Right hindlimb (tissue), 1 donor: ENCODE results near the gene TRMT10A.
A peak's percentile ranks its signal among the peaks of the same experiment; 100 is the strongest.

Experiments
- DNase-seq: peaks from one replicate; pipeline ENCODE4 v3.0.0-alpha.2; 2018

The TRMT10A gene

GRCh38 chr4:99563310-99564186, at the start of gene TRMT10A:
Gene TRMT10A (minus strand): TSS chr4:99564039. CDS start chr4:99559338, 4,701 bp downstream.
- DNase-seq: peak; percentile 99

- DNase-seq: no peak
These were observed 48.9 kb upstream of the TRMT10A start for GRCh38 chr4:99612704-99613103.

GRCh38 chr4:99612281-99612680, 48.4 kb upstream of the TRMT10A start:
- DNase-seq: no peak

GRCh38 chr4:99610605-99611175, 46.9 kb upstream of the TRMT10A start:
- DNase-seq: peak; percentile 58

GRCh38 chr4:99608417-99608816, 44.6 kb upstream of the TRMT10A start:
- DNase-seq: no peak

GRCh38 chr4:99606716-99607115, 42.9 kb upstream of the TRMT10A start:
- DNase-seq: no peak

GRCh38 chr4:99594818-99595217, 31.0 kb upstream of the TRMT10A start:
- DNase-seq: no peak

- no peak for DNase-seq
These were observed 30.2 kb upstream of the TRMT10A start for GRCh38 chr4:99593781-99594641.

- DNase-seq: no peak
These were observed 27.9 kb upstream of the TRMT10A start for GRCh38 chr4:99591757-99592156.

- no peak for DNase-seq
These were observed 24.0 kb upstream of the TRMT10A start for GRCh38 chr4:99587803-99588202.

- DNase-seq: no peak
These were observed 23.5 kb upstream of the TRMT10A start for GRCh38 chr4:99587309-99587708.

- DNase-seq: no peak
These were observed 23.0 kb upstream of the TRMT10A start for GRCh38 chr4:99586797-99587196.

- DNase-seq: no peak
These were observed 22.5 kb upstream of the TRMT10A start for GRCh38 chr4:99586322-99586721.

GRCh38 chr4:99585516-99585915, 21.7 kb upstream of the TRMT10A start:
- no peak for DNase-seq

- no peak for DNase-seq
These were observed 14.9 kb upstream of the TRMT10A start for GRCh38 chr4:99578714-99579113.

GRCh38 chr4:99574530-99575324, 10.9 kb upstream of the TRMT10A start, which contains the start of gene MTTP:
Gene MTTP (plus strand): TSS chr4:99574824. CDS start chr4:99574910, 86 bp downstream.
- no peak for DNase-seq

GRCh38 chr4:99573735-99574368, 10.0 kb upstream of the TRMT10A start:
- no peak for DNase-seq

- no peak for DNase-seq
These were observed 8.8 kb upstream of the TRMT10A start for GRCh38 chr4:99572527-99573240.

GRCh38 chr4:99571883-99572282, 8.0 kb upstream of the TRMT10A start:
- DNase-seq: no peak

- peak; percentile 29 for DNase-seq
These were observed 1.1 kb upstream of the TRMT10A start for GRCh38 chr4:99564921-99565320.

GRCh38 chr4:99552872-99553271, 11.0 kb downstream of the TRMT10A start:
- DNase-seq: no peak
